GM19238 (cell line): ENCODE results near the gene THADA.

Source experiments
- DNase-seq: peaks from one replicate; pipeline ENCODE4 v3.0.0; 2011; ENCODE audit warnings: low spot score; ENCODE audit not compliant: insufficient read length

Gene THADA

GRCh38 chr2:43225093-43225787 lies 370.6 kb downstream of the THADA start:
- DNase-seq, result no peak

- no peak for DNase-seq
Measured at GRCh38 chr2:43224571-43225092, 371.2 kb downstream of the THADA start.

- DNase-seq, result no peak
Measured at GRCh38 chr2:43224131-43224570, 371.7 kb downstream of the THADA start.

- no peak for DNase-seq
Measured at GRCh38 chr2:43223521-43224001, 372.3 kb downstream of the THADA start.

- no peak for DNase-seq
Measured at GRCh38 chr2:43222475-43223309, 373.1 kb downstream of the THADA start.

- DNase-seq, result no peak
Measured at GRCh38 chr2:43221763-43222474, 373.9 kb downstream of the THADA start.

GRCh38 chr2:43221124-43221762 lies 374.6 kb downstream of the THADA start:
- no peak for DNase-seq

GRCh38 chr2:43220760-43221123 lies 375.1 kb downstream of the THADA start:
- no peak for DNase-seq

- DNase-seq, result no peak
Measured at GRCh38 chr2:43220229-43220751, 375.5 kb downstream of the THADA start.

- DNase-seq, result peak; percentile 82
Measured at GRCh38 chr2:43219383-43220228, 376.2 kb downstream of the THADA start.

GRCh38 chr2:43218702-43219382 lies 377.0 kb downstream of the THADA start:
- no peak for DNase-seq

- no peak for DNase-seq
Measured at GRCh38 chr2:43218155-43218701, 377.6 kb downstream of the THADA start.

GRCh38 chr2:43217228-43218154 lies 378.3 kb downstream of the THADA start:
- DNase-seq, result no peak

GRCh38 chr2:43216629-43217028 lies 379.2 kb downstream of the THADA start:
- no peak for DNase-seq

GRCh38 chr2:43215673-43216255 lies 380.1 kb downstream of the THADA start:
- no peak for DNase-seq

GRCh38 chr2:43214253-43214652 lies 381.6 kb downstream of the THADA start:
- no peak for DNase-seq

- no peak for DNase-seq
Measured at GRCh38 chr2:43212931-43213330, 382.9 kb downstream of the THADA start.
